ENCODE results near the gene TPSAB1.
"Not testable (repeated sequence)": the region's sequence is repeated elsewhere in the genome, so short reads cannot be mapped to it uniquely, and the experiment has no call there.

The TPSAB1 gene

GRCh38 chr16:1237990-1238389, 2.5 kb upstream of the TPSAB1 start:
- in situ Hi-C loops (cut with MboI; ENCODE audit: low sequenced_read_pairs, unreplicated experiment): no loop called here

DNA sequence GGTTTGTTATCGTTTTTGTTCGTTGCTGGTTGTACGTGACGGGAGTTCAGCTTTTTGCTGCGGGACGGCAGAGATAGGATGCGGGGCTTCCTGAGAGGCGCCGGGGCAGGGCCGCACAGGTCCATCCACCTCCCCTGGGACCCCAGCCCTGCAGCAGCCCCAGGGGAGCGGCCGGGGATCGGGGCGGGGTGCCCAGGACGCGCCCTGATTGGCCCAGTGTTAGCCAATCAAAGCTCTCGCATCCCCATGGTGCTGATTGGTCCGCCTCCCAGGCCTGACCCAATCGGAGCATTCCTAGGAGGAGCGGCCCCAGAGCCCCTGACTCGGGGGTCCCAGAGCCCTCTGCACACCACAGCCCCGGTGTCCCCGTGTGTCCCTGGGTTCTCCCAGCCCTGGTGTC, 1.6 kb upstream of the TPSAB1 start:
- in situ Hi-C loops (cut with MboI; ENCODE audit: low sequenced_read_pairs, unreplicated experiment); DNase-seq (ENCODE audit: low spot score): not testable (repeated sequence)

More at GRCh38 chr16:1237990-1238389, 2.5 kb upstream of the TPSAB1 start:
- no peak for TF ChIP-seq CTCF (IDR thresholded peaks at IDR 0.05; ENCODE audit: borderline replicate concordance, control extremely low read depth, extremely low read depth, insufficient read depth, missing control alignments)
- DNase-seq (ENCODE audit: low spot score): no peak

- in situ Hi-C loops (cut with MboI; ENCODE audit: low sequenced_read_pairs, unreplicated experiment); DNase-seq (ENCODE audit: low spot score): not testable (repeated sequence)
These were observed 930 bp upstream of the TPSAB1 start for GRCh38 chr16:1239575-1239974.

DNA sequence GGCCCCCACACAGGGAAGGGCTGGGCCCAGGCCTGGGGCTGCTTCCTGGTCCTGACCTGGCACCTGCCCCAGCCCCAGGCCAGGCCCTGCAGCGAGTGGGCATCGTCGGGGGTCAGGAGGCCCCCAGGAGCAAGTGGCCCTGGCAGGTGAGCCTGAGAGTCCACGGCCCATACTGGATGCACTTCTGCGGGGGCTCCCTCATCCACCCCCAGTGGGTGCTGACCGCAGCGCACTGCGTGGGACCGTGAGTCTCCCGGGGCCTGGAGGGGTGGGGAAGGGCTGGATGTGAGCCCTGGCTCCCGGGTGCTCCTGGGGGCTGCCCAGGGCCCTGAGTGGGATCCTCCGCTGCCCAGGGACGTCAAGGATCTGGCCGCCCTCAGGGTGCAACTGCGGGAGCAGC, 576 bp downstream of the TPSAB1 start:
- in situ Hi-C loops (cut with MboI; ENCODE audit: low sequenced_read_pairs, unreplicated experiment); DNase-seq (ENCODE audit: low spot score): not testable (repeated sequence)

DNA sequence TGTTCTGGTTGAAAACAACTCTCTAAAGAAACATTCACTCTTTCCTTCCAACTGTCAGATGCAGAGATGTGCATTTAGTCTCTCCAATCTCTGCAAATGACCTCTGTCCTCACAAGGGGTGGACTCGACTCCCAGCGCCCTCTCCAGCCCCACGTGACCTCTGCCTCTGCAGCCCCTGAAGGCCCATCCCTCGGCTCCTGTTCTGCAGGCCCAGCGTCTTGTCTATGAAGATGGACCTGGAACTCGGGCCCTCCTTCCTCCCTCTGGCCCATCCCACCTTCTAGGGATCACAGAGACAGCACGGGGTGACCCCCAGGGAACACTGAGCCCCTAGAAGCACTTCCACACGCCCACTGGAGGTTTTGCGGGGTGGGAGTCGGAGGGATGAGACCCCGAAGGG, 2.9 kb downstream of the TPSAB1 start:
- in situ Hi-C loops (cut with MboI; ENCODE audit: low sequenced_read_pairs, unreplicated experiment): not testable (repeated sequence)

DNA sequence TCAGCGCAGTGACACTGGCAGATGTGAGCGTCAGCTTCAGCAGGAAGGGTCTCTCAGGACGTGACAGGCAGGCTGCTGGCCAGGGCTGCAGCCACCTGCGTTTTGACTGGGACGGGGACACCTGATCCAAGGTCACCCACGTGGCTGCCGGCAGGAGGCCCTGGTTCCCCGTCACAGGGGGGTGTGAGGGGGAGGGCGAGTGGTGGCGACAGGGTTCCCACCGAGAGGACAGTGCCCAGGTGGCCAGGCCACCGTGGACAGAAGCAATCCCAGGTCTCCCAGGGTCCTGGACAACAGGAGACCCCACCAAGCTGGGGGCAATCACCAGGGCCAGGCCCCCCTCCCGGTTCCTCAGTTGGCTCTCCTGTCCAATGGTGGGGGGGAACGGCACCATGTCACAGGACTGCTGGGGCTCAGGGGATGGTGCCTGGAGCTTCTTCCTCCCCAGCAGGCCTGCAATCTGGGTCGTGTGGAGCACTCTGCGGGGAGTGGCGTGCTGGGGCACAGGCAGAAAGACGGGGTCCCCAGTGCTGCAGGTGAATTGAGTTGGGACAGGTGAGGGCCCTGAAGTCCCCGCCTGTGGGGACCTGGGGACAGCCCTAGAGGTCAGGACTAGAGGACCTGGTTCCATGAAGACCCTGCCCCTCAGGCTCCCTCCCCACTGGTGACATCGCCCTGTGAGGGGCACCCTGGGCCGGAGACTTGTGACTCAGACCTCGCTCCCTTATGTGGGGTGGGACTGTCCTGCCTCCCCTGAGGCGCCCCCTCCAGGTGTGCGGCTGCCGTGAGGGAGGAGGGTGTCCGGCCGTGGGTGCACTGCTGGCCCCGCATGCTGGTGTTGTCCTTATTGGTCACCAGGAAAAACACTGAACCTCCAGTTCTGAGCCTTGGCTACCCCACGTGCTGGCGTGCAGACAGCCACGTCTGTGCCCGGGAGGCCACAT, 3.7 kb downstream of the TPSAB1 start:
- in situ Hi-C loops (cut with MboI; ENCODE audit: low sequenced_read_pairs, unreplicated experiment); DNase-seq (ENCODE audit: low spot score): not testable (repeated sequence)

More for the DNA sequence above, 2.9 kb downstream of the TPSAB1 start:
- not testable (repeated sequence) for DNase-seq (ENCODE audit: low spot score)

- no peak for DNase-seq (ENCODE audit: low spot score)
- no peak for TF ChIP-seq CTCF (IDR thresholded peaks at IDR 0.05; ENCODE audit: borderline replicate concordance, control extremely low read depth, extremely low read depth, insufficient read depth, missing control alignments)
- in situ Hi-C loops (cut with MboI; ENCODE audit: low sequenced_read_pairs, unreplicated experiment): no loop called here
These were observed 4.4 kb downstream of the TPSAB1 start for GRCh38 chr16:1244881-1245280.

DNA sequence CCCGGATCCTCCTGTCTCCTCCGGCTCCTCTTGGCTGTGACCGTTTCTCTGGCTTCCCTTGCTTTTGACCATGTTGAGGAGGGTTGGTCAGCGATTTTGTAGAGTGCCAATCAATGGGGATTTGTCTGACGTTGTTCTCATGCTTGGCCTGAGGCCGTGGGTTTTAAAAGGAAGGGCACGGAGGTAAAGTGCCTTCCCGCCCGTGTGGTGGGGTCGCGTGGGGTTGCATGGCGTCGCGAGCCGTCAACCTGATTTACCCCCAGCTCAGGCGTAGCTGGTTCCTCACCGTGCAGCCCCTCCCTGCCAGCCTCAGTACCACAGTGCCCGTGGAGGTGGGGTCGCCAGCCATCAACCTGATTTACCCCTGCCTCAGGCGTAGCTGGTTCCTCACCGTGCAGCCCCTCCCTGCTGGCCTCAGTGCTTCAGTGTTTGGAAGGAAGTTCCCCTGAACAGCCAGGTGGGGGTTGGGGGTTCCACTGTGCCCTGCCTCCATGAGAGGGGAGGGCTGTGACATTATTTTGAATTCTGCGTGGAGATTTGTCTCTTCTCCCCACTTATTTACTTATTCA, 5.0 kb downstream of the TPSAB1 start:
- DNase-seq (ENCODE audit: low spot score): no peak
- TF ChIP-seq CTCF (IDR thresholded peaks at IDR 0.05; ENCODE audit: borderline replicate concordance, control extremely low read depth, extremely low read depth, insufficient read depth, missing control alignments): no peak
- in situ Hi-C loops (cut with MboI; ENCODE audit: low sequenced_read_pairs, unreplicated experiment): no loop called here

DNA sequence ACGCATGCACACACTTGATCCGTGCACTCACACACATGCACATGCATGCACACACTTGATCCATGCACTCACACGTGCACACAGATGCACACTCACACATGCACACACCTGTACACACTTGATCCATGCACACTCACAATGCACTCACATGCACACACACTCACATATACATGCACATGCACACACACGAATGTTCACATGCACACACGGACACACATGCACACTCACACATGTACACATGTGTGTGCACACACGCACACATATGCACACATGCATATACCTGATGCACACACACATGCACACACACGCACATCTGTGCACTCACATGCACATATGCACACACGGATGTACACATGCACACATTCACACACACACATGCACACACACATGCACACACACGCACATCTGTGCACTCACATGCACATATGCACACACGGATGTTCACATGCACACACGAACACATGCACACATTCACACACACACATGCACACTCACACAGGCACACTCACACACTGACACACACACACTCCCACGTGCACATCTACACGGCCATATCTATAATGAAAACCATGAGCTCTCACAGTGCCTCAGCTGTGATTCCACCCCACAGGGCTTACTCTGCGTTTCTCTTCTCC, 7.5 kb downstream of the TPSAB1 start:
- DNase-seq (ENCODE audit: low spot score); in situ Hi-C loops (cut with MboI; ENCODE audit: low sequenced_read_pairs, unreplicated experiment): not testable (repeated sequence)

- in situ Hi-C loops (cut with MboI; ENCODE audit: low sequenced_read_pairs, unreplicated experiment); DNase-seq (ENCODE audit: low spot score): not testable (repeated sequence)
These were observed 8.7 kb downstream of the TPSAB1 start for GRCh38 chr16:1249031-1249755.

DNA sequence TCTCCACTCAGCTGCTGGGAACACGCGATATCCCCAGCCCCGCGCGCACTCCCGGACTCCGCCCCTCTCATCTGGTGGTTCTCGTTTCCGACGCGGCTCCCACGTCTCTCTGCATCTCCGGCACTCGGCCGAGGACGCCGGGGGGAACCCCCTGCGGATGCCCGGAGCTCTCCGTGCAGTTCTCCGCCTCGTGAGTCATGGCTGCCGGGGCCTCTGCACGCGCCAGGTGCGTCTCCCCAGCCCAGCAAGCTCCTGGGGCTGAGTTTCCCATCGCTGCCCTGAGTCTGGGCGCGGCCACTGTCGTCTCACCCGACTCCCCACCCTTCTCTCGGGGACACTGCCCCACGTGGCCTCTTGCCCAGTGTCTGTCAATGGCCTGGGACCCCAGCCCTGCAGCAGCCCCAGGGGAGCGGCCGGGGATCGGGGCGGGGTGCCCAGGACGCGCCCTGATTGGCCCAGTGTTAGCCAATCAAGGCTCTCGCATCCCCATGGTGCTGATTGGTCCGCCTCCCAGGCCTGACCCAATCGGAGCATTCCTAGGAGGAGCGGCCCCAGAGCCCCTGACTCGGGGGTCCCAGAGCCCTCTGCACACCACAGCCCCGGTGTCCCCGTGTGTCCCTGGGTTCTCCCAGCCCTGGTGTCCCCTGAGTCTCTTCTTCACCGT, 13.3 kb downstream of the TPSAB1 start:
- in situ Hi-C loops (cut with MboI; ENCODE audit: low sequenced_read_pairs, unreplicated experiment): not testable (repeated sequence)

DNA sequence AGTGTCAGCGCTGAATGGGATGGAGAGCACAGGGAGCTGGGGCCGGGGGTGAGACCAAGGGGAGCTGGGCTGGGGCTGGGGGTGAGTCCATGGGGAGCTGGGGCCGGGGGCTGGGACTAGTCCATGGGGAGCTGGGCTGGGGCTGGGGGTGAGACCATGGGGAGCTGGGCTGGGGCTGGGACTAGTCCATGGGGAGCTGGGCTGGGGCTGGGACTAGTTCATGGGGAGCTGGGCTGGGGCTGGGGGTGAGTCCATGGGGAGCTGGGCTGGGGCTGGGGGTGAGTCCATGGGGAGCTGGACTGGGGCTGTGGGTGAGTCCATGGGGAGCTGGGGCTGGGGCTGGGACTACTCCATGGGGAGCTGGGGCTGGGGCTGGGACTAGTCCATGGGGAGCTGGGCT, 14.3 kb downstream of the TPSAB1 start:
- DNase-seq (ENCODE audit: low spot score); in situ Hi-C loops (cut with MboI; ENCODE audit: low sequenced_read_pairs, unreplicated experiment): not testable (repeated sequence)

More for the DNA sequence above, 13.3 kb downstream of the TPSAB1 start:
- DNase-seq (ENCODE audit: low spot score): not testable (repeated sequence)

All from GM13976 (cell line).